ENCODE measurements around the gene PPP1R9A.

Gene PPP1R9A

GRCh38 chr7:94907026-94907810, at the start of gene PPP1R9A:
PPP1R9A (plus strand) TSS chr7:94907594; CDS start chr7:94910114, 2,520 bp downstream.
- DNase-seq: no peak

GRCh38 chr7:94871132-94871531, 36.3 kb upstream of the PPP1R9A start:
- DNase-seq: no peak

GRCh38 chr7:94873239-94873638, 34.2 kb upstream of the PPP1R9A start:
- DNase-seq: no peak

DNA sequence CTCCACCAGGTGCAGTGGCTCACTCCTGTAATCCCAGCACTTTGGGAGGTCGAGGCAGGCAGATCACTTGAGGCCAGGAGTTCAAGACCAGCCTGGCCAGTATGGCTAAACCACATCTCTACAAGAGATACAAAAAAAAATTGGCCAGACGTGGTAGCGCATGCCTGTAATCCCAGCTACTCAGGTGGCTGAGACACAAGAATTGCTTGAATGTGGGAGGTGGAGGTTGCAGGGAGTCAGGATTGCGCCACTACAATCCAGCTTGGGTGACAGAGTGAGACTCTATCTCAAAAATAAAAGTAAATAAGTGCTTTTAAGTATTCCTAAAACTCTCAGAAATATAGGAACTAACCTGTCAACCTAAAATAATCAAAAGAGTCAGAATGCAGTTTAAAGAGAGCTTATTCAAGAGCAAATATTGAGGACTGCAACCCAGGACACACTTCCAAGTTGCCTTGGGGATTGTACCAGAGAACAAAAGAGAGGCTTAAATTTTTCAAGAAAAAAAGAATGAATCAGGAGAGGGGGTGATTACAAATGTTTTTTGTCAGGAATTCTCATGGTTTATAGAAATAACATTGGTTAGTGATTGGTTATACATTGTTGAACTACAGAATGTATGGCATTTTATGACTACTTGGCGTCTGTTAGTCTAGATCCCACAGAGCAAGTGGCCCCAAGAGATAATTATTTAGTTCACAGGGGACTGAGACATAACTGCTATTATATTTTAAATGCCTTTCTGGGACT, 33.2 kb upstream of the PPP1R9A start:
- no peak for DNase-seq

- DNase-seq: no peak
Observed at GRCh38 chr7:94875201-94875600, 32.2 kb upstream of the PPP1R9A start.

- no peak for DNase-seq
Observed at GRCh38 chr7:94877731-94878670, 29.4 kb upstream of the PPP1R9A start.

- DNase-seq: no peak
Observed at GRCh38 chr7:94882891-94883290, 24.5 kb upstream of the PPP1R9A start.

DNA sequence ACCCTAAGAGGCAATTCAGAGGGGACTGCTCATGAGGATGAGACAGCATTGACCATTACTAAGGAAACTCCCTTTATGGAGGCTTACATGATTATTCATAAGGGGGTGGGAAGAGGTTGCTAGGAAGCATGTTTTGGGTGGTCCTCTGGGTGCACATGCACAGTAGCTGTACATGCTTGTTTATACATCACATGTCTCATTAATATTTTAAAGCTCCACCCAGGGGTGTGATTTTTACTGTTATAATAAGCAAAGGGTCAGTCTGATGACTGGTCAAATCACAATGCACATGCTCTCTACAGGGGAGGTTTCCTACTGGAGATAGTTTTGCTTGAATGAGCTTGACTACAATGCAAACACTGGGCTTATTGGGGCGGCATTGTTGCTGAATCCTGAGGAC, 23.8 kb upstream of the PPP1R9A start:
- DNase-seq: no peak

GRCh38 chr7:94888551-94888950, 18.8 kb upstream of the PPP1R9A start:
- no peak for DNase-seq

DNA sequence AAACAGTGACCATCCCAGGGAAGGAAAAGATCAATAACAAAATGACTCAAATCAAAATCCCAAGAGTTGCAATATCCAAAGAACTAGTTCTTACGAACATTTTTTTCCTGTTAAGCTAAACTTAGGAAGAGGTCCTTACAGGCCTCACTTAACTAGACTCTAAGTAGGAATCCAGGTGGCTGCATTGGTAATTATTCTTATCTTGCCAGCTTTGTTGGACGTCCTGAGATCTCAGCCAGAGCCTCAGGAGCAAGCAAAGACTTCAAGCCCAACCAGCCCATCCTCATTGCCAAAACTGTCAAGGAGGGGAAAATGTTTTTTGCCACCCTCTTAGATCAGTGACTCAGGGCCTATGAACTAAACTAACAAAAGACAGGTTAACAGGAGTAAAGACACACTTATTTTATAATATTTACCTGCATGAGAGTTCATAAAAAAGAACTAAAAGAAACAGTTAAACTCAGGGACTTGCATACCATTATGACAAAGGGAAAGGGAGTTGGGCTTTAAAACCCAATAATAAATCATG, 18.3 kb upstream of the PPP1R9A start:
- DNase-seq: no peak

- DNase-seq: no peak
Observed at GRCh38 chr7:94890216-94890615, 17.2 kb upstream of the PPP1R9A start.

GRCh38 chr7:94893661-94894060, 13.7 kb upstream of the PPP1R9A start:
- no peak for DNase-seq

- no peak for DNase-seq
Observed at GRCh38 chr7:94897541-94897940, 9.9 kb upstream of the PPP1R9A start.

DNA sequence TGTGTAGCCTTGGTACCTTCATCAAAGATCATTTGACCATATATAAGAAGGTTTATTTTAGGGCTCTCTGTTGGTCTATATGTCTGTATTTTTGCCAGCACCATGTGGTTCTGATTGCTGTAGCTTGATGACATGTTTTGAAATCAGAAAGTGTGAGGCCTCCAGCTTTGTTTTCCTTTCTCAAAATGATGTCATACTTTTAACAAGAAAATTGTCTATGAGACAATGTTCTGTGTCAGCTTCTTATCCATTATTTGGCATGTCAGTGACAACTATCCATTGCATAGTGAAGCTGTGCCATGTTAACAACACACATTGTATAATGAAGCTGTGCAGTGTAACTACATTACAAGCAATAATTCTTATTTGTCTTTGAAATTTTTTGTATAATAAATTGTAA, 9.1 kb upstream of the PPP1R9A start:
- no peak for DNase-seq

DNA sequence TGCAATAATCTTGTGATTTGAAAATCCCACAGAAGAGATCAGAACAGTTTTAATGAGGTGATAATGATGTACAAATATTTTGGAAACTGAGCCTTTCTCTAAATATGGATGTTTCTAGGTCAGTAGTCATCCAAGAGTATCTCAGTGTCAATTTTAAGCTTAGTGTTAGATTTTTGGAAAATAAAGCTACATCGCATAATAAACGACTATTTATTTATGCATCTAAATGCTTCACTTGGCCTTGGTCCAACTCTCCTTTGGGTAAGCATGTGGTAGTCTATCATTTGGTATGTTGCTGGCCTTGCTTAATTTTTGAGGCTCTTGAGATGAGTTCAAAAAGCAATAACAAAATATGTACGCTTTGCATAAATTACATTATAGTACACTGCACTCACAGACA, 5.4 kb upstream of the PPP1R9A start:
- DNase-seq: no peak

- DNase-seq: no peak
Observed at GRCh38 chr7:94903971-94904370, 3.4 kb upstream of the PPP1R9A start.

GRCh38 chr7:94904982-94905381, 2.4 kb upstream of the PPP1R9A start:
- no peak for DNase-seq

DNA sequence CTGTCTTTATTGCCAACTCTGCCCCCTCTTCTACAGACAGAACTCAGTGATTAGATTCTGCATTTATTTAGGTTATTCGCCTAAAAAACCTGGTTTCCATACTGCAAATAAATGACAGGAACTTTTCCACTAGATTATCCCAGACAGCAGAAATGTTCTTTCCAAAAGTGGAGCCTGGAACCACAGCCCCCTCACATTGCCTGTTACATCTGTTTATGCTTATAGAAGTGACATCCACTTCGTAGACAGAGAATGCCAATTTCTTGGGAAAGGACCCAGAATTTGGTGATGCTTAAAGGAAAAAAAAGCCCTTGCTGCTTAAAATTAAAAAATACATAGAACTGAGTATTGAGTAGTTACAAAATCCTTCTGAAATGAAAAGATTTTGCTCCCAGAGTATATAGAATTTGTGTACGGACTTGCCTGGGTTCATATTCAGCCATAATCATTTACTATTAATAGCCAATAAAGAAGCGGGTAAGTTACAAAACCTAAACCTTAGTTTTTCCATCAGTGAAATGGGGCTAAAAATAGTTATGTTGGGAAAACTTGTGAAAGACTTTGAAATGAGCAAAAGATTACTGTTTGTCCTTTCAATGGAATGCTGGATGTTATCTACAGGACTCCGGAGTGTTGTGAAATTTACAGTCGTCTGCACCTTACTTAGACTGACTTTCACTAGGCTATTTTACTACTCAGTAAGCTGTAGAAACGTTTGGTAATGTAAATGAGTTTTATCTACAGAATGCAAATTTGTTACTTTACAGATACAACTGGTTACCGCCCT, 1.1 kb upstream of the PPP1R9A start:
- no peak for DNase-seq

- DNase-seq: no peak
Observed at GRCh38 chr7:94907811-94908322, 473 bp downstream of the PPP1R9A start.

DNA sequence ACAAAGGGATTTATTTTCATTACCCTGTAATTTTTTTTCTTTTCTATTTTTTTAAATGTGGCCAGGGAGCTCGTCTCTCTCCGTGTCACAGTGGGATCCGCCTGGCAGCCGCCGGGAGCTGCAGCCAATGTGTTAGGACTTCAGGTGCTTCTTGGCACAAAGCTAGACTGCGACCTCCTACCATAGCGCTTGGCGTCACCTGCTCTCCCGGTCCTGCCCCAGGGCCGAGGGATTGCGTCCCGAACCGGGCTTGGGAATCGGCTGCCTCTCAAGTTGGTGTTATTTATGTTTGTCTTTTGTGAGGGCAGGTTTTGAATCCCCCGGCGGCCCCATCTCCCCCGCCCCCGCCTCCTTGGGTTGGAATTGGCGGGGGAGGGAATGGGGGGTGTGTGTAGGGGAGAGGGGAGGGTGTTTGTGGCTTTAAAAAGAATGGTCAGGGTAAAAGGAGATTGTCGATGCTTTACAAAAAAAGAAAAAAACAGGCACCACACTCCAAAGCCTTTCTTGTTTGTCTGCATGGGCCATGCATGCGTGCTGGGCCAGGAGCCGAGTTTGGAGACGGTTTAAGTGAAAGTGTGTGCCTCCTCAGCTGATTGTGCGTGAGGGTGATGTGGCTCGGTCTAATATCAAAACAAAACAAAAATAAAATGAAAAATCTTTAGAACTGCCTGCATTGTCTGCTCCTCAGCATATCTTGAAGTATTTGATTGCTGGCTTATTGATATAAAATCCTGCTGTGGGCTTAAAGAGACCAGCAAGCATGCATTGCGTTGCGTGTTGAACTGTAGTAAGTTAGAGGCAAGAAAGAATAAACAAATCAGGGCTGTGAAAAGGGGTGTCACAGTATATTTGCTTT, 1.2 kb downstream of the PPP1R9A start:
- no peak for DNase-seq

- DNase-seq: no peak
Observed at GRCh38 chr7:94909179-94909466, 1.7 kb downstream of the PPP1R9A start.

Data from activated CD4-positive, alpha-beta T cell treated with anti-CD3 and anti-CD28 coated beads, Interleukin-2, amount 50 U/mL, for 48 hours (primary cell).